CD4-positive, alpha-beta T cell treated with Interleukin-21 for 1 hour (primary cell): ENCODE data around the gene CAMKMT.
"Not testable (repeated sequence)": the region's sequence is repeated elsewhere in the genome, so short reads cannot be mapped to it uniquely, and the experiment has no call there.

Experiments
- DNase-seq: peaks from one replicate; pipeline ENCODE4 v3.0.0-alpha.2; 2020

CAMKMT gene

DNA sequence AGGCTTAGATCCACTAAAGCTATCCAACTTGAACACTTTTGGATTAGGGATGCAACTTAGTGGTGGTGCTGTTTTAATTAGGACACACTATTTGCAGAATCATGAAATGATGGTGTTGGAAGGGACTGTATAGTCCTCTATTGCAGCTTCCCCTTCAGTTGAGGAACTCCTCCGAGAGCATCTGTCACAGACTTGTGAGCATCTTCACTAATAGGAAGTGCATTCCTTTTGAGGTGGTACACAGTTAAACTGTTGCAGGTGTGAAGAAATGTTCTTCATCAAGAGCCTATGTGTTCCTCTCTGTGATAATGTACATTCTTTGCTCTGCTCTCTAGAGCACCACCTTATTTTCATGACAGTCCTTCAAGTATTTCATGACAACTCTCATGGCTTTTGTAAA is 197.4 kb downstream of the CAMKMT start:
- DNase-seq = no peak

DNA sequence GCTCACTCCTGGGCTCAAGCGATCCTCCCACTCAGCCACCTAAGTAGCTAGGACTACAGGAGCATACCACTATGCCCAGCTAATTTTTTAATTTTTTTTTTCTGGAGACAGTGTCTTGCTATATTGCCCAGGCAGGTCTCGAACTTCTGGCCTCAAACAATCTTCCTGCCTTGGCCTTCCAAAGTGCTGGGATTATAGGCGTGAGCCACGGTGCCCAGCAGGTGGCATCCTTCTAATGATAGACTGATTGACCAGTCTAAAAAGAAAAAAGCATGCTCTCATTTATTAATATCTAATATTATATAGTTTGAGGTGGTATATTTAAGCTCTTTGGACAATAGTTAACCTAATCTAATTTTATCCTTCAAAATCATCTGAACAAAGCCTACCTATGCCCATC is 198.6 kb downstream of the CAMKMT start:
- no peak for DNase-seq

DNA sequence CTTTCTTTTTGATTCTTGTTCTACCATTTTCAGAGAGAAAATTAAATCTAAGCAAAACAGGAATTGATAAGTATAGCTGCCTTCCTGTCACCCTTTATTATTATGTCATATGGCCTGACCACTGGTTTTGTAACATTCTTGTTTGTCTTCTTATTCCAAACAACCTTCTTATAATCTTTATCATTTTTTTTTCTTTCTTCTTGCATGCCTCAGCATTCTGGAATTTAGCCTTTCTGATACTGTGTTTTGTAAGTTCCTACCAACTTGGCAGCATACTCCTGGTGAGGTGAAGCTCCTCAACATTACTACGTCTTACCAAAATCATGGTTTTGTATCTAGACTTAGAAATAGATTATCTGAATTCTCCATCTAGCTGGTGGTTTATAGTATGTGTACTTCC is 199.2 kb downstream of the CAMKMT start:
- DNase-seq = no peak

DNA sequence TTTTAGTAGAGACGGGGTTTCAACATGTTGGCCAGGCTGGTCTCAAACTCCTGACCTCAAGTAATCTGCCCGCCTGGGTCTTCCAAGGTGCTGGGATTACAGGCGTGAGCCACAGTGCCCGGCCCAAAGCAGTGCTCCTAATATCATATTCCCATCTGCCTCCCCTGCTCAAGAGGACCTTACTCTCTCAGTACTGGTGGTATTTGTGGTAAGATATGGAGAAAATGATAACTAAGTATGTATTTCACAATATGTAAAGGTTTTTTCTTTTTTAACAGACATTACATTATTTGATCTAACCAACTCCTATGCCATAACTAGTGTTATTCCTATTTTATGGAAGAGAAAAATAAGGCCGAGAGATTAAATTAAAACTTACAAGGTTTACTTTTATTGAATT is 201.0 kb downstream of the CAMKMT start:
- no peak for DNase-seq

DNA sequence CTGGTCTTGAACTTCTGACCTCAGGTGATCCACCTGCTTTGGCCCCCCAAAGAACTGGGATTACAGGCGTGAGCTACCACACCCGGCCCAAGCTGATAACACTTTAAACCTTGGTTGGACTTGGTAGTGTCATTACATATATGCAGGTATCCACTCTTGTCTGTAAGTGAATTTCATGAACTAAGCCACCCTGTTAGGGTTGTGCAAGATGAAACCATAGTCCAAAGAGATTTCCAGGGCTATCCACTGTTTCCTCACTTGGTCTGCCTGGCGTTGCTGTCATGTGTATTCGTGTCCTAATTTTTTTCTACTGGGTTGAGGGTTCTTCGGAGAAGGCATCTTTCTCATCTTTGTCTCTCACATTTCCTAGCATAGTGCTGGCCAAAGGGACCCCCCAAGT is 203.0 kb downstream of the CAMKMT start:
- DNase-seq = no peak

DNA sequence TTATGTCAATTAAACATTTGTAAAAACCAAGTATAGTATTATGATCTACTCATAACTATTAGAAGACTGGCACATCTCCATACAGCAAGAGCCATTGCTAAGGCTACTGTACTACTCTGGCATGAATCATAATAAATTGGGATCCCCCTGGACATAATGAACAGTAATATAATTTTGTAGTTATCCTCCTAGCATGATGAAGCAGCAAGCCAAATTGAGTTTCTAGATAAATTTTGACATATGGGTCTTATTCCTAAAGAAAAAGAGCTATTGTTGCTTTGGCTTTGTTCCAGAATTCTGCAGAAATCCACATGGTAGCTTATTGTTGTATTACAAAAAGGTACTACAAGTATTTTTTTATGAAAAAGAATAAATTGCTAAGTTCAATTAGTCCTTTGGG is 204.3 kb downstream of the CAMKMT start:
- no peak for DNase-seq

DNA sequence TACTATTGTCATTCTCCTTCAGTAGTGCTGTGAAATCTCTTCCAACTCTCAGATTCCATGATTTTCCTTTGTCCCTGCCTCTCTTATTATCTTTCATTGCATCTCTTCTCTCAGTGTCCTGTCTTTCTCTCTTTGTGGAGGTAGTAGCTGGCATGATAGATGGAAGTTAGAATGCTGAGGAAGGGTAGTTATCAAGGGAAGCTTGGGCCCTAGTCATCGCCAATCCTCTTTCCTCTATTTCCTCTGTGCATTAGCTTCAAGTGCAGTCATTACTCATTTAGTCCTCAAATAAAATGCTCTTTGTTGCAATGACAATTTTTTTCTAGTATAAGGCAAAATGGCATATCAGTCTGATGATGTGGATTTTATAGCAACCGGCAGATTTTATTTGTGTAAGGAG is 207.7 kb downstream of the CAMKMT start:
- DNase-seq = no peak

DNA sequence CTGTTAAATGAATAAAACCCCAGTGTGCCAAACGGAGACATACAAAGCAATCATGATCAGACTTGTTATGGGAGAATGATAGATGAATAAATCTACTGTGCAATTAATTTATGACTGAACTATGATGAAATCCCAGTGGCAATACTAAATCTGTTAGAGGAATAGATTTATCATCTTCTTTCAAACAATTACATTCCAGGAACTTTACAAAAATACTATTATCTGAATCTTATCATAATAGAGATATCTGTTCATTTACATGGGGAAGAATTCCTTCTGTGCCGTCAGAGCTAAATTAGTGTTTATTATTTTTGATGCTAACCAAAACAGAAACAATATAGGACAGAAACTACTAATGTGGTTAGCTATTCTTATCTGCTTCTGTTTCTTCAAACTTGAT is 208.5 kb downstream of the CAMKMT start:
- DNase-seq = no peak

DNA sequence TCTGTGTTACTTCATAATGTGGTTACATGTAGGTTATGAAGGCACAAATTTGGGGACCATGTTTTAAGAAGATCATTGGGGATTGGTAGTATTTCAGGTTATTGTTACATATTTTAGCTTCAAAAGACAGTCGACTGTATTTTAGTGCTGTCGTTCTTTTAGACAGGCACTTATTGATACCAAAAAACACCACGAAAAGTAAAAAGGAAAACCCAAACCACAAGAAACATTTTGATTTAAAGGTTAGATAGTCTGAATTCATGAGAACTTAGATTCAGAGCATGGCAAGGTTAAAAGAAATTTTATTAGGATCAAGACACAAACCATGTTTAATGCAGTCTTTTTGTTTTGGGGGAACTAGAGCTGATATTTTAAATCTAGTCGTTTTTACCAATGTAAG is 209.0 kb downstream of the CAMKMT start:
- no peak for DNase-seq

DNA sequence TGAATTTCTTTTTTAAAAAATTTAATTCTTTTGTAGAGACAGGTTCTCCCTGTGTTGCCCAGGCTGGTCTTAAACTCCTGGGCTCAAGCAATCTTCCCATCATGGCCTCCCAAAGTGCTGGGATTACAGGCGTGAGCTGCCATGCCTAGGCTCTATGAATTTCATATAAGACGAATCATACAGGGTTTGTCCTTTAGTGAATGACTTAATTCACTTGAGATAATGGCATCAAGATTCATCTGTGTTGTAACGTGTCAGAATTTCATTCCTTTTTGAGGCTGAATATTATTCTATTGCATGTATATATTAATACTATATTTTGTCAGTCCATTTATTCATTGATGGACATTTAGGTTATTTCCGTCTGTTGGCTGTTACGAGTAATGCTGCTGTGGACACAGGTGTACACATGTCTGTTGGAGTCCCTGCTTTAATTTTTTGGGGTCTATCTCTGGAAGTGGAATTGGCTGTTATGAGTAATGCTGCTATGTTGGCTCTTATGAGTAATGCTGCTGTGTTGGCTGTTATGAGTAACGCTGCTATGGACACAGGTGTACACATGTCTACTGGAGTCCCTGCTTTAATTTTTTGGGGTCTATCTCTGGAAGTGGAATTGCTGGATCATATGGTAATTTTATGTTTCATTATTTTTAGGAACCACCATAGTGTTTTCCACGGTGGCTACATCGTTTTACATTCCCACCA is 210.6 kb downstream of the CAMKMT start:
- DNase-seq = no peak

DNA sequence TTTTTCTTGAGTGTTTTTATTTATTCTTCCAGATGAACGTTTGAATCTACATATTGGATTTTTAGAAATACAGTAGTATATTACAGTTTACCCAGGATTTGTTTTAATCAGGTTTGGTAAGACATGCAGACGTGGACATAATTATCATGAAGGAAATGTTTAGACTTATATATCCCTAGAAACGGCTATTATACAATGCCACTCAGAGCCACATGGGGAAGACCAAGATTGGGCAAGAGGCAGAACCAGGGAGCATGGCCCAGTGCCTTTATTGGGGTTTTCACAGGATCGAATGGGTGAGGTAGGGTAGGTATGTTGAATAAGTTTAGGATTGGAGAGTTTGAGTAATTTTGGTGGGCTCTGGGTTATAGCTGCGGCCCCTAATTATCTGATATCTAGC is 212.2 kb downstream of the CAMKMT start:
- no peak for DNase-seq

DNA sequence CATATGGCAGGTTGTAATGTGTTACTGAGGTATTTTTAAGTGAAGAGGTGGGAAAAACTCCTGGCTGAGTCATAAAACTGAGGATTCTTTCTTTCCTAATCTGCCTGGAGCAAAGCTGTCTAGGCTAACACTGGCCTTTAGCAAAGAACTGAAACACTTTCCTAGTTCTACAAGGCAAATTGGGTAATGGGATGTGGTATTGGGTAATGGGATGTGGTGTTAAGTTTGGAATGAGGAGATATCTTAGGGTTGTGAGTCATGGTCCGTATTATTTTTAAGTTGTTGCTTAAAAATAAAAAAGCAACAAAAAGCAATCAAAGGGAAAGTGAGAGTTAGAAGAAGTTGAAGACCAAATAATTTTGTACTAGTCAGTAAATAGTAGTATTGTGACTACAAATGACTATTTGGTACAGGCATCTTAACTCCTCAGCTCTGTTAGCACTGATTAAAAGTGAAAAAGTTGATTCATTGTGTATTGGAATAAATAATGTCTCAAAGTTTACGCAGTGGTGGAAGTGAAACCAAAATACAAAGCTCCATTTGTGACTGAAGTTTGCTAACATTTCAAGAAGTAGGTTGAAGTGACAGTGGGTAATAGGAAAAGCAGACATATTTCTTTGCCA is 216.8 kb downstream of the CAMKMT start:
- no peak for DNase-seq

DNA sequence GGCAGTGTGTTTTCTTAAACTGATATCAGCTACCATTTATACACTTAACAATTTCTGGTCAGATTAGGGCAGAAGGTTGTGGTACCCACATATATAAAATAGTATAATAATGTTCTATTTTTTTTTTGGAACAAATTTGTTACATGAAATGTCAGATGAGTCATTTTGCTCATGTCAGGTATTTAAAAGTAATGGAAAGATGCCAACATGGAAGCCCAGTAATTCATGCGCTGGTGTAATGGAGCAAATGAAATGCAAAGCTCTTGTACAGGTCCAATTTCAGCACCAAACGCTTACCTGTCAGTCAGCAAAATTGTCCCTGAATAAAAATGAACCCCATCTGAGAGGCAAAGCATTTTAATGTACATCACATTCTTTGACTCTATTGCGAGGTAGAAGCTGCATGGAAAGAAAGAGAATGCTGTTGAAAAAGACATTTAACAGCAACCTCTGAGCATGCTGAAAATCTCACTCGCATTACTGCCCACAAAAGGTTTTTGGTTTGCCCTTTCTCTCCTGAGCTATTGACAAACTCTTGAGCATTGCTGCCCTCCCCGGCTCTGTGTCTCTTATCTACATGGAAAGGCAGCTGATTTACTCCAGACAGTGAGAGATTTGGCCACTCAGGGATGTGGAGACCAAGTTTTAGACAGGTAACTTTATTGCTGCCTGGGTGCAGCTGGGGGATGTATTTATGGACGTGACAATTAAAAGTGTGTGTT is 217.5 kb downstream of the CAMKMT start:
- DNase-seq = no peak

DNA sequence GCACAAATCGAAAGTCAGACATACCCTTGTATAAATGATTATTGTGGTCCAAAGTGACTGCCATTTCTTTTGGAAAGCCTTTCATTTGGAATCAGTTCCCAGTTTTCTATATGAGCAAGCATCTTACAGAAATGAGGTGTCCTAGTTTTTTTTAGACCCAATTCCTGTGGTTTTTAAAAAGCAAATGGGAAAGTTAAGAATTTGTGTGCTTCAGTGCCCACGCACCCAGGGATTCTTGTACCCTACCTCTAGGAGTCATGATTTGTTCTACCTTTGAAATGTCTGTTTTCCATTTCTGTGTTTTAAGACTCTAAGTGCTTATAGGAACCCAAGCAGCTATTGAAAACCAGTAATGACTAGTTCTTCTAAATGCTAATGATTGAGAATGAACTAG is 218.1 kb downstream of the CAMKMT start:
- DNase-seq = no peak

DNA sequence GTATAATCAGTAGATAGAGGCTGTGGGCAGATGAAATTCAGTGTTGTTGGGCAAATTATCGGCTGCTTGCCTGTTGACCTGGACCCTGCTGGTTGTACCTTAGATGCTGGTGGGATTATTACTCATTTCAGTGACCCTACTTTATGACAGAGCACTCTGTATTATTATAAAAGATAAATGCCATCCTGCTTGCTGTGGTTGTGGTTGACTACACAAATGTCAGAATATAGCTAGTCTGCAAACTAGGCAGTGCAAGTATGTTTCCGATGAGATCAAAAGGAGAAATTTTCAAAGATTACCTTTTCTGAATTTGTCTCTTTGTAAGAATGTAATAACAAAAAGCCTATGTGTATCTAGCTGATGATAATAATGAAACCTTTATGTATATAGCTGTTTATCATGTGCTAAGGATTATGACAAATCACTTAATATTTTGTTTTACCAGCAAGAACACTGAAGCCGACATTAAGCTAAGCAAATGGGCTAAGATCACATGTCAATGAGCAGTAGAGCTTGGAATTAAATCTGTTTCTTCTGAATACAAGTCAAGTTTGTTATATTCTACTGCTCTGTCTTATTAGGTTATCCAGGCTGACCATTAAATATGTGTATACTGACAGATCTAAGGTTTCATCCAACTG is 219.2 kb downstream of the CAMKMT start:
- no peak for DNase-seq

DNA sequence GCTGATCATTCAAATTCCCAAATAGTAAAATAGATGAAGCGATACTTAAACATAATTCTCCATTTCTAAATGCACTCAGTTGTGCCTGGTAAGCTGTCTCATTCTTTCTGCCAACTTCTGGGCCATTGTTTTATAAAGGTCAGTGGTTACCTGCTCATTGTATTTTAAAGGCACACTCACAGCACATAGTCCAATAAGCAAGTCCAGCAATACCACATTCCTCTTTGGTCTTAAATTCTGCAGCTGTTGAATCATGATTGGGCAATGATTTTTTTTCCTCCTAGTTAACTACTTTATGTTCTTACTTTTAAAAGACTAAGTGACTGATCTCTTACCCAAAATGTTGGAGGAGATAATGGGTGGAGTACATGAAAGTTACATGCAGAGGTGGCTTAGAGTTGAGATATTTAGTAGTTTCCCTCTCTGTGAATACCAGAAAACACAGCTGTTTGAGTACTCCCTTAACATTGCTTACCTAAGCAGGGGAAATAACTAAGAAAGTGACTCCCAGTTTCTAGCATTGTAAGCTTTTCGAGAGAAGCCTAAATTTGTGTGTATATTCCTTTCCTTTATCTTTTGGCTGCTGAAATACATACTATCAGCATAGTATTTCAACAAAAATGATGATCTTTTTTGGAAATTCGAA is 220.7 kb downstream of the CAMKMT start:
- DNase-seq = no peak

DNA sequence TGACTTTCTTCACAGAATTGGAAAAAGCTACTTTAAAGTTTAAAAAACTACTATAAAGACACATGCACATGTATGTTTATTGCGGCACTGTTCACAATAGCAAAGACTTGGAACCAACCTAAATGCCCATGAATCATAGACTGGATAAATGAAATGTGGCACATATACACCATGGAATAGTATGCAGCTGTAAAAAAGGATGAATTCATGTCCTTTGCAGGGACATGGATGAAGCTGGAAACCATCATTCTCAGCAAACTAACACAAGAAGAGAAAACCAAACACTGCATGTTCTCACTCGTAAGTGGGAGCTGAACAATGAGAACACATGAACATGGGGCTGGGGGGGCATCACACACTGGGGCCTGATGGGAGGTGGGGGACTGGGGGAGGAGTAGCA is 233.9 kb downstream of the CAMKMT start:
- not testable (repeated sequence) for DNase-seq

DNA sequence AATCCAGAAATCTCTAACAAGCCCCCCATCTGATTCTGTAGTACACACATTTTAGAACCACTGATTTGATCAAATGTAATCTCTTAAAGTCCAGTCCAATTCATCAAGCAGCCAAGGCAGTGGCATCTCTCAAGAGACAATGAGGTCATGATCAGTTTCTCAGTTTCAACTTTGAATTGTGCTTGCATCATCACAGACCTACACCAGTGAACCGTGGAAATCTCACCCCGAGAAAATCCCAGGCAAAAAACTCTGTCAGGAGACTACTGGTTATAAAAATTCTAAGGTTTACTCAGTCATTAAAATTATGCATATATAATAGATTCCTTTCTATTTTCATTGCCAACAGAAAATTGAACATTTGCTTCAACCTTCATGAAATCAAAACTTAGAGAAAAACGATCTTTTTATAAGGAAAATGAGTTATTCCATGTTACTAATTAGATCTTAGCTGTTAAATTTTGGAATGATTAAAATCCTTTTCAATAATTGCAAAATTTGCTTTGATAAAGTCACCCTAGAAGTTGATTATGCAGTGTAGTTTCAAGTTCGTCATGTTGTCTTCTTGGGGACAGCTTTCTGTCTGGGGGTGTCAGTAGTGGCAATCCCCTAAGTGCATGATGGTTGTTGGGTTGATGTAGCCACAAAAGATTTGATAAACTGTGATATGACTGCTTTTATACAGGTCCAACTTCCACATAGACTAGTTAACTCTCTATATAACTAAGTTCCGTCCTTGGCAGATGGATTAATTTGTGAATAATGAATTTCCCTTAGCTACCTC is 235.0 kb downstream of the CAMKMT start:
- no peak for DNase-seq

DNA sequence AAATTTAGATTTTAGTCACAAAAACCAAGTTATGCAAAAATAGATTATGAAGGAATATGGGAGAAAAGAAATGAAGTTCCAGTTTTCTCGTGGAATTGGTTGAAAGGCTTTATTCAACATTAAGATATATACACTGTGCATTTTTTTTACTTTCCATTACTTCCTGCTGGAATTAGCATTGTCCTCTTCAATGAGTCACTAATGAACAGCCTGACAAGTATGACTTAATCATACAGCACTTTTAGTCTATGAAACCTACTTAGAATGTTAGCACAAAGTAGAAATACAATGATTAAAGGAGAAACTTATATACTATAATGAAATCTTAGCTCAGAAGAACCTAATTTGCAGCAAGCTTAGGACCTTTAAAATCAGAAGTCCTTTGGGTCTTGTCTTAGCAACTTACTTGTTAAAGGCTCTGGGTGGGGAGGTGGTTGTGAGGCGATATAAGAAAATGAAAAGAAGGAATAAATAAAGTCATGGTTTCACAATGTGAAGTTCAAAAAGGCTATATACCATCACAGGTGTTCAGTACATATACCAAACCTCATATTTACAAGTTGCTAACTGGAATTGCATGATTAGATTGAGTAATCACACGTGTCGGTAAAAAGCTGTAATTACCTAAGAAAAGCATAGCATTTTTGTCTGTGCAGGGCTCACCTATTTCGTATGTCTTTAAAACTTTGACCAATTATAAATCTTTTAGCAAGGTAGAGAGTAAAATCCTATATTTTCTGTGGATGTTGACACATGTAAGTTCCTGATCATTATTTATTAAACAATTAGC is 236.8 kb downstream of the CAMKMT start:
- no peak for DNase-seq

DNA sequence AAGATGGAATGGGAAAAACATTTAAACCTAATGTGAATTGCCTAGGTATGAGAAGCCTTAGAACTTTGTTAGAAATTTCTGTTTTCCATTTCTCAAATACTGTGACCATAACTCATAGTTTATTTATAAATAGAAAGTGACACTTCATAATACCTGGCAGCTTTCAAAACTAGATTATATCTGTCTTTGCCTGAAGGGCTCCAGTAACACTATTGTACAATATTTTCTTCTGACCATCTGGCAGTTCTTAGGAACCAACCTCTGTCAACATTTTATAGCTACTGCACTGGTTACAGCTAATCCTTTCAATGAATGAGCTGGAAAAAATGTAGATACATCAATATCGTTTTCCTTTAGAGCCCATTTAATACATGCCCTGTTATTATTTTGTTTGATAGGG is 237.4 kb downstream of the CAMKMT start:
- DNase-seq = no peak

DNA sequence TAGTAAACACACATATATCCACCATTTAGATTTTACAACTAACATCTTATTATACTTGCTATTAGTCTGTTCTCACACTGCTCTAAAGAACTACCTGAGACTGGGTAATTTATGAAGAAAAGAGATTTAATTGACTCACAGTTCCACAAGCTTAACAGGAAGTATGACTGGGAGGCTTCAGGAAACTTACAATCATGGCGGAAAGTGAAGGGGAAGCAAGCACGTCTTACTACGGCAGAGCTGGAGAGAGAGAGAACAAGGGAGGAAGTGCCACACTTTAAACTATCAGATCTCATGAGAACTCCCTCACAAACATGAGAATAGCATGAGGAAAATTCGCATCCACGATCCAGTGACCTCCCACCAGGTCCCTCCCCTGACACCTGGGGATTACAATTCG is 240.7 kb downstream of the CAMKMT start:
- no peak for DNase-seq

DNA sequence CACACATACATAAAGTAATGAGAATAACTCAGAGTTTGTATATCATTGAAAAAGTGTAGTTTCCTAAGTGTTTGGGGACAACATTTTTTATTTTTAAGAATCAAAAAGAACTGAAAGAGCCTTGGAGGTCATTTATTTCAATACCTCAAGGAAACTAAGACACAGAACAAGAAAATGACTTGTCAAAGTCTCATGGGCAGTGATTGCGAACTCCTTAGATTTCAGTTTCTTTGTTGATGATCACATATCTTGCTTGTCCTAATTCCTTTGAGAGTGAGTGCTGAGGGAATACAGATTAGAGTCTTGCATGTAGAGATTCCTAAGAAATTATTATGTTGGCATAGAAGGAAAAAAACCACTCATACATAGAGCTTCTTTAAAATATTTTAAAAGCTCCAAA is 243.8 kb downstream of the CAMKMT start:
- no peak for DNase-seq
